Activated CD8-positive, alpha-beta memory T cell treated with anti-CD3 and anti-CD28 coated beads for 4 hours (primary cell): ENCODE measurements around the gene IL10.
A peak's percentile ranks its signal among the peaks of the same experiment; 100 is the strongest.

Experiments
- DNase-seq, 2 donors: peaks; one replicate each; pipeline ENCODE4 v3.0.0-alpha.2; 2020; ENCODE audit warnings: low read depth in 2 of 2

IL10 gene

DNA sequence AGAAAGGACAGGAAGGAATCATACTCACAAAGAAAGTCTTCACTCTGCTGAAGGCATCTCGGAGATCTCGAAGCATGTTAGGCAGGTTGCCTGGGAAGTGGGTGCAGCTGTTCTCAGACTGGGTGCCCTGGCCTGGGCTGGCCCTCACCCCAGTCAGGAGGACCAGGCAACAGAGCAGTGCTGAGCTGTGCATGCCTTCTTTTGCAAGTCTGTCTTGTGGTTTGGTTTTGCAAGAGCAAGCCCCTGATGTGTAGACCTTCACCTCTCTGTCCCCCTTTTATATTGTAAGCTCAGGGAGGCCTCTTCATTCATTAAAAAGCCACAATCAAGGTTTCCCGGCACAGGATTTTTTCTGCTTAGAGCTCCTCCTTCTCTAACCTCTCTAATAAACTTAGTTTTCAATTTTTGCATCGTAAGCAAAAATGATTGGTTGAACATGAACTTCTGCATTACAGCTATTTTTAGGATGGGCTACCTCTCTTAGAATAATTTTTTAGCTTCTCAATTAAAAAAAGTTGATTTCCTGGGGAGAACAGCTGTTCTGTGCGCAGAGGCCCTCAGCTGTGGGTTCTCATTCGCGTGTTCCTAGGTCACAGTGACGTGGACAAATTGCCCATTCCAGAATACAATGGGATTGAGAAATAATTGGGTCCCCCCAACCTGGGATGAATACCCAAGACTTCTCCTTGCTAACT, at the start of gene IL10:
TSS of gene IL10 (minus strand) at position 252 of the 695 bp plus-strand sequence. CDS start at position 193, 59 bp downstream.
- DNase-seq = no peak

GRCh38 chr1:206821493-206821892, 49.2 kb upstream of the IL10 start:
- DNase-seq = no peak

GRCh38 chr1:206816390-206817287, 44.3 kb upstream of the IL10 start:
- DNase-seq = no peak

DNA sequence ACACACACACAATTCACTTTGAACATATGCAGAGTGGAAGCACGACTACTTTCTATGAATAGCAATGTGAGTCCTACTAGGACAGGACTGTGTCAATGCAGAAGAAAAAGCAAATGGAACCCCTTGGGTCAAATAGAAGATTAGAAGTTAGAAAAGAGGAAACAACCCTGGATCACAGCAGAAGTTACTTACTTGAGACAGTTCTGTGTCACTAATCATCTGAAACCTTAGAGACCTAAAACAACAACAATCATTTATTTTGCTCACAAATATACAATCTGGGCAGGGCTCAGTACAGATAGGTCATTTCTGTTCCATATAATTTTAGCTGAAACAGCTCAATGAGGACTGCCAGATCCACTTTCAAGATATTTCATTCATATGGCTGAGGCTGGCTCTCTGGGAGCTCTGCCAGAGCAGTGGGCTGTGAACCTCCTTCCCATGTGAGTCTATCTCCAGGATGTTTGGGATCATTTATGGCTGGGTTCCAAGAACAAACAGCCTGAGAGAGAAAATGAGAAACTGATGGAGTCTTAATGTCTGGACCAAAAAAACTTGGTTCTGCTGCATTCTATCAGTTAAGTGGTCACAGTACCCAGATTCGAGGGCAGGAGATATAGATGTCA, 42.5 kb upstream of the IL10 start:
- no peak for DNase-seq

GRCh38 chr1:206812471-206812870, 40.2 kb upstream of the IL10 start:
- DNase-seq = no peak

GRCh38 chr1:206809504-206810084, 37.3 kb upstream of the IL10 start:
- DNase-seq = no peak

DNA sequence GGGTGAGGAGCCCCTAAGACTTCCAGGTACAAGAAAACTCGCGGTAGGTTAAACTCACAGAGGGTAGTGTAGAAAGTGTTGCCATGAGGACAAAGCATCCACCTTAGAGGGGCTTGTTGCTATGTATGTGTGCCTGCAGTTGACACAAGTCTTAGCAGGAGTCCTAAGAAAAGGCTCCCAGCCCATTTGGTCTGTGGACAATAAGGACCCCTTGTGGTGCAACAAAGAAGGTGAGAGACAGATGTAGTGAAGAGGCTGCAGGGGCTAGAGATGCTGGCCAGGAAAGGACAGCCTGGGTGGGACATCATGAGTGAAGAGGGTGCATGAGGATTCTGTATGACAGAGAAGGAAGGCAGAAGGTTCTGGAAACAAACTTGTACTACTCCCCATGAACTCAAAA, 36.3 kb upstream of the IL10 start:
- DNase-seq = peak in 1 of 2 donors; percentile 22

DNA sequence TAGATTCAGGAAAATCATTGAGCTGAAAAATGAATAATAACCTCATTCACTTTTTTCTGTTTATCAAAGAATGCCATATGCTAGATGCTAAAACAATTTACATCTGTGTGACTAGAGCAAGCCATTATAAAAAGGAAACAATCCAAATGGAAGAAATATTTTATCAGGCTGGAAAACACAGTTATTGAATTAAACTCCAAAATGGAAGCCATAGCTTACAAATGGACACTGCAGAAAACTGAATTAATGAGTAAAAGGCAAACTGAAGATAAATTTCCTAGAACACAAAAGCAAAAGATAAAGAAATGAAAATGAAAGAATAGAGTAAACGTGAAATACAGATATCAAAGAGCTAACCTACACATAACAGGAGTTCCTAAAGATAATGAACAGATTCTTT, 33.1 kb upstream of the IL10 start:
- no peak for DNase-seq

- DNase-seq = no peak
Measured at GRCh38 chr1:206804156-206804737, 32.0 kb upstream of the IL10 start.

- DNase-seq = peak; percentile 42 to 72
Measured at GRCh38 chr1:206803221-206803730, 31.0 kb upstream of the IL10 start.

GRCh38 chr1:206802401-206802800, 30.1 kb upstream of the IL10 start:
- DNase-seq = no peak

DNA sequence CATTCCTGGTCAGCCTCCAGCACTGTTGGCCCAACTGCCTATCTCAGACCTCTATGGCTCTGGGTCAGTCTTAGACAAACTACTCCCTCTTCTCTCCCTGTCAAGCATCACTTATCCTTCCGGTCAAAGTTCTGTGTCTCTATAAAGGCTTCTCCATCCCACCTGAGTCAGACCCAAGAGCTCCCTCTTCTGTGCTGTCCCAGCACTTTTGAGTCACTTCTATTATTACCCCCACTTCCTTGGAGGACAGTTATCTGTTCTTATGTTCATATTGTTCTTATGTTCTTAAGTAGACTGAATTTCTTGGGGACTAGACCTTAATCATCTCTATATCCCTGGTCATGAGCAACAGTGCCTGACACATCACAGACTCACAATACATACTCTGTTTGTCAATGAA, 29.2 kb upstream of the IL10 start:
- no peak for DNase-seq

GRCh38 chr1:206800891-206801290, 28.6 kb upstream of the IL10 start:
- DNase-seq = no peak

DNA sequence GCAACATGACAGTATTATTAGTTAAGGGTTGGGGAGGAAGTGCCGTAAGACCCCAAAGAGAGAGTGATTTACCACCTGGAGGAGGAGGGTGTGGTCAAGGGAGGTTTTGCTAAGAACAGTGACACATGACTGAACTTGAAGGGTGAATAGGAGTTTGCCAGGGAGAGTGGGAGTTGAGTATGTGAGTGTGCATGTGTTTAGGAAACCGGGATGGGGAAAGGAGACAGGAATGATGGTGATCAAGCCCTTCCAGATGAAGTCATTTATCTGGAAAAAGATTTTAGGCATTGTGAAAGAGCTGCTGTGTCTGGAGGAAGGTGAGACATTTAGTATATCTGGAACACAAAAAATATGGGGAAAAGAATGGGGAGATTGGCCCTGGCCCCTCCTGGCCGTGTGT, 28.1 kb upstream of the IL10 start:
- DNase-seq = no peak

DNA sequence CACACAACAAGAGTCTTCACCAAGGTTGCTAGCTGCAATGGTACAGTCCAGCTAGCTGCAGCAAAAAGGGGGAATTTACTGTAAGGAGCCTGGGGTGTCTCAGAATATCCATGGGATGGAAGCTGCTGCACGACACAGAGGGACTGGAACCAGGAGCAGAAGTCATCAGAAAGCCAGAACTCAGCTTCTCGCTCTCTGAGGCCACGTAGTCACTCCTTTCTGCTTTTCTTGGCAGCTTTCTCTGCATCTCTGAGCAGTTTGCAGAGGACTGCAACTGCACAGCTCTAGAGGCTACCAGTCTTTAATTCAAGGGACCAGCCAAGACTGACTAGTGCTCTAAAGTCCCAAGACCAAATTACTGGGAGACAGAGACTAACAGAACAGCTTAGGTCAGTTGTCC, 27.0 kb upstream of the IL10 start:
- DNase-seq = no peak

DNA sequence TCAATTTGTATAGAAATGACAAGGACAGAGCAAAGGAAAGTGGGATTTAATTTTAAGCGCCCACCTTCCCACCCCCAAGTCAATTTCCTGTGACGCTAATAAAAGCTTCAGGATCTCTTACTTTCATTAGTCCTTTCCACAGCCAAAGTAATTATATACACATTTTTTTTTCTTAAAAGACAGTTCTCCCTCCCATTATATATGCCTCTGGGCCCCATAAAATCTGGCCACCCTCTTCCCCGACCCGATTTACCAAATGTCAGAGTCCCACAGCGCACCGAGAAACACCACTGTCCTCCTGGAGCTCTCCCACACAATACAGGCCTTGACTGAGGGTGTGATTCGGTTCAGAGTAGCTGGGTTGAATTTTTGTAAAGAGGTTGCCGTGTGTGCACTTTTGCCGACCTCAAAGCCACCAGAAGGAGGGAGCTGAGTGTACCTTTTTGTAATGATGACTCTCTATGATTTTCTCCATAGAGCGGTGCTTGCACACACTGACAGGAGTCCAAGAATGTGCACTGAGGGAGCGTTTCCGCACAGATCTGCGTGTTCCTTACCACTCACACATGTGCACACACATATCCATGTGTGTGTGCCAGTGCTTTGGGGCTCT, 26.2 kb upstream of the IL10 start:
- no peak for DNase-seq

GRCh38 chr1:206797534-206798383, 25.5 kb upstream of the IL10 start:
- no peak for DNase-seq

DNA sequence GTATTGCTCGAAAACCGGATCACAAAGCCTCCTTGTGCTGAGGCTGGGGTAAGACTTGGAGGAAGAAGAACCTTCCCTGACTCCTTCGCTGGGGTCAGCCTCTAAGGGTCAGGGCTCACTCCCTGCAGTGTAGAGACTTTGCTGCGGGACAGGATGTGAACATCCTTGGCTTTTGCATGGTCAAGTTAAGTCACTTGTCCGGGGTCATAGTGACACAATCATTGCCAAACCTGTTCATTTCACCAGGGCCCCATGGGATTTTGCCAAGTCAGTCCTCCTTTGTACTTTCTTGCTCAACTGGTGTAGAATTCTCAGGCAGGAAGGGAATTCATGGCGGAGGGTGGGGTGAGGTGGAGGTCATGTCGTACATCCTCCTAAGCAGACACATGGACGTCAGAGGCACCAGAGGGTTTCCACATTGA, 24.7 kb upstream of the IL10 start:
- no peak for DNase-seq

DNA sequence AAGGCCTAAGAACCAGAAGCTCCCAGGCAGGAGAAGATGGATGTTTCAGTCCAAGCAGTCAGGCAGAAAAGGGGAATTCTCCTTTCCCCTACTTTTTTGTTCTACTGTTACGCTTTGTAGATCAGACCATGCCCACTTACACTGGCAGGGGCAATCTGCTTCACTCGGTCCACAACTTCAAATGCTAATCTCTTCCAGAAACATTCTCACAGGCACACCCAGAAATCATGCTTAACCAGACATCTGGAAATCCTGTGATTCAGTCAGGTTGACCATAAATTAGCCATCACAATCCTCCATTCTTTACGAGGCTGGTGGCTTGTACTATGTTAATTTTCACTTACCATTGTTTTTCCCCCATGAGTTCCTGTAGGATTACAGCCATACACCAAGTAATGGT, 23.8 kb upstream of the IL10 start:
- no peak for DNase-seq

DNA sequence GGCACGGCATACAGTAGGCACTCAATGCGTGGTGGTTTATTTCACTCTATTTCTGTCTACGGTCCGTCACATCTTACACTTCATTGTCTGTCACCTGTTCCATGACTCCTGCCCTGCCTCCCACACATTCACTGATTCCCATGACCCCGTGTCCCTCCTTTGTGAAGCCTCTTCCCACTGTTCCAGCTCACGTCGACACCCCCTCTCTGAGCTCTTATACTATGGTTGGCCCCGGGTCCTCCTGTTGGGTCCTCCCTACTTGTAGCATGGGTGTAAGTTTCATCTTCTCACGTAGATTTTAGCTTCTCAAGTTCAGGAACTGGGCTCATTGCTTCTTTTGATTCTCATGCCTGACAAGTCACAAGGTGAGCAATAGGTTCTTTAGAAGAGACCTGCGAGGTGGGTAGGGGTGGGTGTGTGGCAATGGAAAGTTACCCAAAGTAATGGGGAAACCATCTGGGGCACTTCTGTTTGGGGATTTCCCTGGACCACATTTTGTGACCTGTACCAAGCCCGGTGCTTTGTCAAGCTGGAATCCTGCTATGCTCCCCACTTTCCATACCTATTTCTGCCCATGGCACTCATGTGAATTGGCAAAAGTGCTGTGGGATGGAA, 22.1 kb upstream of the IL10 start:
- peak in 1 of 2 donors; percentile 52 for DNase-seq
